Natural killer cell (primary cell): ENCODE data around the gene LMBR1. TPM values are rescaled to one million over a fixed set of nuclear protein-coding genes. Genes with fewer than 3 reads are reported as not detected.

Experiments
- ATAC-seq, 3 donors: fragments of 150-1000 bp in 2 of 3; fragments of 200-7000 bp in 1 of 3; cut with Tn5 transposase; 1 replicate in 1 of 3; 2 replicates in 2 of 3; pipeline ENCODE4 v1.10.0; 2021; ENCODE audit warnings: mild to moderate bottlenecking in 2 of 3, moderate library complexity in 2 of 3
- DNase-seq, 2 donors: peaks; one replicate each; pipeline versions ENCODE4 v3.0.0 to v3.0.0-alpha.2; 2013 to 2021; ENCODE audit warnings: mixed read lengths in 1 of 2
- H3K27ac ChIP-seq: one replicate; pipeline ENCODE4 v1.5.1; 2013; ENCODE audit warnings: mild to moderate bottlenecking, low read length
- H3K27me3 ChIP-seq: one replicate; pipeline ENCODE4 v1.6.1; 2013; ENCODE audit warnings: low read length; ENCODE audit not compliant: control insufficient read depth, insufficient read depth
- H3K36me3 ChIP-seq: one replicate; pipeline ENCODE4 v1.6.1; 2013; ENCODE audit warnings: low read length; ENCODE audit not compliant: control insufficient read depth, insufficient read depth
- H3K4me1 ChIP-seq: one replicate; pipeline ENCODE4 v1.6.1; 2013; ENCODE audit warnings: low read length; ENCODE audit not compliant: control insufficient read depth, insufficient read depth
- H3K4me3 ChIP-seq: one replicate; pipeline ENCODE4 v1.5.1; 2013; ENCODE audit warnings: low read length
- H3K9me3 ChIP-seq: one replicate; pipeline ENCODE4 v1.6.1; 2013; ENCODE audit warnings: low read length; ENCODE audit not compliant: control insufficient read depth, insufficient read depth
- H3K27ac Mint-ChIP-seq, 2 donors: one replicate each; pipeline ENCODE4 v1.8.0; 2022; ENCODE audit warnings: mild to moderate bottlenecking in 2 of 2, mixed read lengths in 2 of 2, moderate library complexity in 1 of 2
- H3K27me3 Mint-ChIP-seq, 2 donors: one replicate each; pipeline ENCODE4 v1.8.0; 2022; ENCODE audit warnings: low read depth in 2 of 2, mixed read lengths in 2 of 2
- H3K36me3 Mint-ChIP-seq: one replicate; pipeline ENCODE4 v1.8.0; 2022; ENCODE audit warnings: mixed read lengths
- H3K4me1 Mint-ChIP-seq, 2 donors: one replicate each; pipeline ENCODE4 v1.8.0; 2022; ENCODE audit warnings: mixed read lengths in 2 of 2
- H3K4me3 Mint-ChIP-seq: one replicate; pipeline ENCODE4 v1.8.0; 2022; ENCODE audit warnings: mild to moderate bottlenecking, moderate library complexity, mixed read lengths
- H3K9me3 Mint-ChIP-seq, 2 donors: one replicate each; pipeline ENCODE4 v1.8.0; 2022; ENCODE audit warnings: mixed read lengths in 2 of 2
- WGBS: methylation state at CpG from one replicate; pipeline ENCODE4 v1.1.7; 2013; ENCODE audit warnings: missing lambda C conversion rate; ENCODE audit not compliant: insufficient coverage; 5-methylcytosine and 5-hydroxymethylcytosine counted together
- intact Hi-C: fragments of 100-400 bp; cut with micrococcal nuclease; formaldehyde crosslinking; loops from one replicate; pipeline ENCODE4 v1.14.2; 2022
- total RNA-seq, 4 donors: library from RNA; stranded (reverse); fragments of 120-200 nt in 1 of 4; gene quantifications; one replicate each; pipeline versions ENCODE4 v1.2.3 to v1.2.4, GENCODE V29; 2013 to 2022
- TF ChIP-seq, protein P1 (sequence below): fragments of 200-600 bp; IDR thresholded peaks from one replicate; pipeline ENCODE4 v1.8.0; 2022; ENCODE audit warnings: antibody characterized with exemption

LMBR1 gene
- total RNA-seq, 3 donors from 2014 or later (not counting 1 experiment from before 2014, with no cell fraction given) = 60.4 to 71.7 (median 66.1) TPM

DNA sequence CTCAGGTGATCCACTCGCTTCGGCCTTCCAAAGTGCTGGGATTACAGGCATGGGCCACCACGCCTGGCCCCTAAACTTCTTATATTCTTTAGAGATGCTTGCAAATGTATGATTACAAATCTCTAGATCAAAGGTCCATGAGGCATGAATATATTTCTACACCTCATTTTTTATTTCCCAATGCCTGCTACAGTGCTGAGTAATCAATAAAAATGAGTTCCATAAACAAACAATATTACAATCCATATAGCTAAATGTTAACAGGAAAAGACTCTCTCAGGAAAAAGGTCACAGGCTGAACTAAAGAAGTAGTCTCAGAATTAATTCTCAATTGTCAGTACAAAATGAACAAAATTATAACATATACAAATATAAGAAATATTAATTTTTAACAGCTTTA, 90.8 kb downstream of the LMBR1 start:
- no peaks in the 10 kb centered on the region for H3K36me3 Mint-ChIP-seq
- no peaks in the 10 kb centered on the region for H3K27me3 Mint-ChIP-seq
- 100% methylated on average over 3 of the region's 3 CpGs for WGBS

DNA sequence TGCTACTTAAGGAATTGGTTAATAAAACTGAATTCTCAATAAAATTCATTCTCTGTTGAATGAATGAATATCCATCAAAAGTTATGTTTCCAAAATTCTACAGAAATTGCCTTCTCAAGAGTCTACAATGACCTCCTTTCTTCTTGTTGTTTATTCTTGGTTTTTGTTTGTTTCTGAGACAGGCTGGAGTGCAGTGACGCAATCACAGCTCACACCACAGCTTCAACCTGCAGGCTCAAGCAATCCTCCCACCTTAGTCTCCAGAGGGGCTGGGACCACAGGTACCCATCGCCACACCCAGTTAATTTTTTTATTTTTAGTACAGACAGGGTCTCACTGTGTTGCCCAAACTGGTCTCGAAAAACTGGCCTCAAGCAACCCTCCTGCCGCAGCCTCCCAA, 97.6 kb downstream of the LMBR1 start:
- no peaks in the 10 kb centered on the region for H3K36me3 Mint-ChIP-seq
- TF ChIP-seq, protein P1, sequence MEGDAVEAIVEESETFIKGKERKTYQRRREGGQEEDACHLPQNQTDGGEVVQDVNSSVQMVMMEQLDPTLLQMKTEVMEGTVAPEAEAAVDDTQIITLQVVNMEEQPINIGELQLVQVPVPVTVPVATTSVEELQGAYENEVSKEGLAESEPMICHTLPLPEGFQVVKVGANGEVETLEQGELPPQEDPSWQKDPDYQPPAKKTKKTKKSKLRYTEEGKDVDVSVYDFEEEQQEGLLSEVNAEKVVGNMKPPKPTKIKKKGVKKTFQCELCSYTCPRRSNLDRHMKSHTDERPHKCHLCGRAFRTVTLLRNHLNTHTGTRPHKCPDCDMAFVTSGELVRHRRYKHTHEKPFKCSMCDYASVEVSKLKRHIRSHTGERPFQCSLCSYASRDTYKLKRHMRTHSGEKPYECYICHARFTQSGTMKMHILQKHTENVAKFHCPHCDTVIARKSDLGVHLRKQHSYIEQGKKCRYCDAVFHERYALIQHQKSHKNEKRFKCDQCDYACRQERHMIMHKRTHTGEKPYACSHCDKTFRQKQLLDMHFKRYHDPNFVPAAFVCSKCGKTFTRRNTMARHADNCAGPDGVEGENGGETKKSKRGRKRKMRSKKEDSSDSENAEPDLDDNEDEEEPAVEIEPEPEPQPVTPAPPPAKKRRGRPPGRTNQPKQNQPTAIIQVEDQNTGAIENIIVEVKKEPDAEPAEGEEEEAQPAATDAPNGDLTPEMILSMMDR = no peak
- H3K27ac Mint-ChIP-seq = no peak overlapping the region
- H3K4me1 Mint-ChIP-seq = no peaks in the 10 kb centered on the region
- Histone ChIP-seq H3K27ac (no peak overlapping the region), H3K36me3 (peaks cover 4% of the 10 kb centered on the region), H3K27me3 (no peaks in the 10 kb centered on the region), H3K4me3 (no peak overlapping the region), H3K9me3 (no peaks in the 10 kb centered on the region), H3K4me1 (no peaks in the 10 kb centered on the region)
- no peaks in the 10 kb centered on the region for H3K27me3 Mint-ChIP-seq
- no peak overlapping the region for H3K4me3 Mint-ChIP-seq
- DNase-seq (no peak), ATAC-seq (no peak)
- H3K9me3 Mint-ChIP-seq = no peaks in the 10 kb centered on the region
- WGBS = 94% methylated on average over 4 of the region's 4 CpGs
- intact Hi-C loops = no loop called here

More for the DNA sequence above, 90.8 kb downstream of the LMBR1 start:
- Histone ChIP-seq H3K4me3 (no peak overlapping the region), H3K36me3 (no peaks in the 10 kb centered on the region), H3K4me1 (no peaks in the 10 kb centered on the region), H3K27ac (no peak overlapping the region), H3K27me3 (no peaks in the 10 kb centered on the region), H3K9me3 (no peaks in the 10 kb centered on the region)
- H3K4me1 Mint-ChIP-seq = no peaks in the 10 kb centered on the region
- H3K9me3 Mint-ChIP-seq = no peaks in the 10 kb centered on the region
- intact Hi-C loops = no loop called here
- no peak overlapping the region for H3K4me3 Mint-ChIP-seq
- no peak overlapping the region for H3K27ac Mint-ChIP-seq
- TF ChIP-seq, protein P1 = no peak
- ATAC-seq (no peak), DNase-seq (no peak)

DNA sequence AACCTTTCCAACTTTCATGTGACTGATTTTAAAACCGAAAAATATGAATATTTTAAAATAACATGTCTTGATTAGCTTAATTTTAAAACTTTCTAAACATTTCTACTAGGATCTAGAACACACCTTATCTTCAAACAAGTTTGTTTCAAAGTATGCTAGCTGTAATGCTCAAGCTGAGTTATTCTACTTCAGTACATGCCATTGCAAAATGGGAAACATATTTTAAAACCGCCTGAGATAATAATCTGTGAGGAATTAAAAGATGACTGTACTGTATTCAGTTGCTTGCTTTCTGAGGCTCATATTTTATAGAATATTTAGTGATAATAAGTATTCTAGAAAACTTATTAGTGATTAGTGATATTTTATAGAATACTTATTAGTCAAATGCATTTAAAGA, 99.6 kb downstream of the LMBR1 start:
- ATAC-seq (no peak), DNase-seq (no peak)
- H3K36me3 Mint-ChIP-seq = no peaks in the 10 kb centered on the region
- no CpG with 5 or more reads among the region's 2 CpGs for WGBS
- no peaks in the 10 kb centered on the region for H3K4me1 Mint-ChIP-seq
- no peaks in the 10 kb centered on the region for H3K27me3 Mint-ChIP-seq
- H3K27ac ChIP-seq = no peak overlapping the region
- TF ChIP-seq, protein P1 = no peak
- no peaks in the 10 kb centered on the region for H3K4me1 ChIP-seq
- H3K9me3 ChIP-seq = no peaks in the 10 kb centered on the region
- no peak overlapping the region for H3K4me3 Mint-ChIP-seq
- no peak overlapping the region for H3K27ac Mint-ChIP-seq
- H3K27me3 ChIP-seq = no peaks in the 10 kb centered on the region
- H3K36me3 ChIP-seq = peaks cover 4% of the 10 kb centered on the region
- no peaks in the 10 kb centered on the region for H3K9me3 Mint-ChIP-seq
- H3K4me3 ChIP-seq = no peak overlapping the region
- intact Hi-C loops = no loop called here

DNA sequence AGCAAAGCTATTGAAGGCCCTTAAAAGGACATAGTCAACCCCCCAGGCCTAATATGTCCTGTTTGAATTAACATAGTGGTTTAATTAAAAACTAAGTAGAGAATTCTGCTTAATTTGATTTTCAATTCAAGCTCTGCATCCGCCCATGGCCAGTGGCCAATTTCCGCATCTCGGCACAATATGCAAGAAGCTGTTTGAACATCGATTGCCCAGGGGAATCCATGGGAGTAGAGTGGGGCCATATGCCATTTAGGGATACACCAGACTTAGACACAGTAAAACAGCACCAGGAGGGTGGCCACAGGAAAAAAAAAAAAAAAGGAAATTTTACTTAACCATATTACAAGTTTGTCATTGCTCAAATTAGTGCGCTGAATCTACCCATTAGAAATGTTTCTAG, 100.4 kb downstream of the LMBR1 start:
- 93% methylated on average over 4 of the region's 5 CpGs for WGBS
- Histone ChIP-seq H3K27ac (no peak overlapping the region), H3K36me3 (peaks cover 4% of the 10 kb centered on the region), H3K4me1 (no peaks in the 10 kb centered on the region), H3K4me3 (no peak overlapping the region), H3K9me3 (no peaks in the 10 kb centered on the region), H3K27me3 (no peaks in the 10 kb centered on the region)
- Mint-ChIP-seq H3K27ac (no peak overlapping the region), H3K4me3 (no peak overlapping the region), H3K36me3 (no peaks in the 10 kb centered on the region), H3K4me1 (no peaks in the 10 kb centered on the region), H3K9me3 (no peaks in the 10 kb centered on the region), H3K27me3 (no peaks in the 10 kb centered on the region)
- TF ChIP-seq, protein P1 = no peak
- ATAC-seq (no peak), DNase-seq (no peak)
- intact Hi-C loops = no loop called here
